Activated naive CD4-positive, alpha-beta T cell treated with anti-CD3 and anti-CD28 coated beads, Interleukin-2, amount 10 ng/mL, durations not matched to agents 7 days and 5 days (primary cell): ENCODE measurements around the gene FLG2.
"Not testable (repeated sequence)": the region's sequence is repeated elsewhere in the genome, so short reads cannot be mapped to it uniquely, and the experiment has no call there.

Experiments
- CTCF ChIA-PET: fragments of 350-600 bp; sonication (Branson Sonifier 250); formaldehyde crosslinking; loops from one replicate; lab custom pipeline; 2021; ENCODE audit warnings: antibody characterized with exemption; lab: Charles Lee
- DNase-seq: peaks from one replicate; pipeline ENCODE4 v3.0.0-alpha.2; 2020
- H3K27ac Mint-ChIP-seq: one replicate; pipeline ENCODE4 v1.8.0; 2021; ENCODE audit warnings: mild to moderate bottlenecking, moderate library complexity, mixed read lengths
- H3K27me3 Mint-ChIP-seq: one replicate; pipeline ENCODE4 v1.8.0; 2021; ENCODE audit warnings: mild to moderate bottlenecking, mixed read lengths
- H3K36me3 Mint-ChIP-seq: one replicate; pipeline ENCODE4 v1.8.0; 2021; ENCODE audit warnings: mixed read lengths
- H3K4me1 Mint-ChIP-seq: one replicate; pipeline ENCODE4 v1.8.0; 2021; ENCODE audit warnings: mixed read lengths
- H3K4me3 Mint-ChIP-seq: one replicate; pipeline ENCODE4 v1.8.0; 2021; ENCODE audit warnings: mild to moderate bottlenecking, moderate library complexity, mixed read lengths
- H3K9me3 Mint-ChIP-seq: one replicate; pipeline ENCODE4 v1.8.0; 2021; ENCODE audit warnings: mixed read lengths

The FLG2 gene

GRCh38 chr1:152347116-152347728 is 12.6 kb downstream of the FLG2 start:
- Mint-ChIP-seq H3K27me3 (no peaks in the 10 kb centered on the region), H3K27ac (no peak overlapping the region), H3K4me1 (no peaks in the 10 kb centered on the region), H3K9me3 (no peaks in the 10 kb centered on the region), H3K36me3 (no peaks in the 10 kb centered on the region), H3K4me3 (no peak overlapping the region)
- CTCF ChIA-PET = interaction anchor here (0.6 to 2.3 kb wide), 13 partner anchors 12 to 175 kb away, joined by 3 to 38 read pairs (median 4); partner anchors contain the start of gene FLG2
- DNase-seq = peak; percentile 56

- no peak for DNase-seq
- Mint-ChIP-seq H3K9me3 (no peaks in the 10 kb centered on the region), H3K27me3 (peaks cover 5% of the 10 kb centered on the region), H3K36me3 (no peaks in the 10 kb centered on the region), H3K27ac (no peak overlapping the region), H3K4me3 (no peak overlapping the region), H3K4me1 (no peaks in the 10 kb centered on the region)
- CTCF ChIA-PET = interaction anchor here (1.4 kb wide), 1 partner anchor 114 kb away, joined by 3 read pairs; no protein-coding TSS in a partner anchor
These were observed 15.4 kb downstream of the FLG2 start for GRCh38 chr1:152344438-152344837.

GRCh38 chr1:152343006-152343405 is 16.8 kb downstream of the FLG2 start:
- no peak overlapping the region for H3K27ac Mint-ChIP-seq
- peaks cover 5% of the 10 kb centered on the region for H3K27me3 Mint-ChIP-seq
- DNase-seq = no peak
- no peaks in the 10 kb centered on the region for H3K4me1 Mint-ChIP-seq
- no peak overlapping the region for H3K4me3 Mint-ChIP-seq
- no peaks in the 10 kb centered on the region for H3K9me3 Mint-ChIP-seq
- CTCF ChIA-PET = no interaction called here
- no peaks in the 10 kb centered on the region for H3K36me3 Mint-ChIP-seq

GRCh38 chr1:152335399-152335798 is 24.4 kb downstream of the FLG2 start:
- Mint-ChIP-seq H3K27me3 (no peaks in the 10 kb centered on the region), H3K9me3 (no peaks in the 10 kb centered on the region), H3K27ac (no peak overlapping the region), H3K4me1 (no peaks in the 10 kb centered on the region), H3K36me3 (no peaks in the 10 kb centered on the region), H3K4me3 (no peak overlapping the region)
- DNase-seq = no peak
- CTCF ChIA-PET = interaction anchor here (0.6 to 1.4 kb wide), 2 partner anchors 13 to 210 kb away, joined by 3 to 4 read pairs; no protein-coding TSS in a partner anchor

GRCh38 chr1:152328801-152329391 is 30.9 kb downstream of the FLG2 start:
- Mint-ChIP-seq H3K4me3 (no peak overlapping the region), H3K36me3 (no peaks in the 10 kb centered on the region), H3K9me3 (no peaks in the 10 kb centered on the region), H3K4me1 (no peaks in the 10 kb centered on the region), H3K27me3 (no peaks in the 10 kb centered on the region), H3K27ac (no peak overlapping the region)
- CTCF ChIA-PET = no interaction called here
- DNase-seq = no peak

GRCh38 chr1:152325111-152325510 is 34.7 kb downstream of the FLG2 start, which contains the start of gene FLG:
FLG (minus strand) TSS chr1:152325239; CDS start chr1:152315456, 9,783 bp downstream.
- Mint-ChIP-seq H3K36me3 (no peaks in the 10 kb centered on the region), H3K9me3 (no peaks in the 10 kb centered on the region), H3K4me1 (no peaks in the 10 kb centered on the region), H3K27me3 (no peaks in the 10 kb centered on the region), H3K27ac (no peak within 1 kb of the TSS), H3K4me3 (no peak within 1 kb of the TSS)
- DNase-seq = no peak
- CTCF ChIA-PET = no interaction called here

- Mint-ChIP-seq H3K9me3 (peaks cover 22% of the 10 kb centered on the region), H3K4me3 (no peak overlapping the region), H3K27me3 (no peaks in the 10 kb centered on the region), H3K4me1 (no peaks in the 10 kb centered on the region), H3K36me3 (no peaks in the 10 kb centered on the region), H3K27ac (no peak overlapping the region)
- DNase-seq = no peak
- CTCF ChIA-PET = no interaction called here
These were observed 45.8 kb downstream of the FLG2 start for GRCh38 chr1:152313970-152314369.

GRCh38 chr1:152313319-152313801 is 46.4 kb downstream of the FLG2 start:
- CTCF ChIA-PET = no interaction called here
- no peaks in the 10 kb centered on the region for H3K36me3 Mint-ChIP-seq
- no peak for DNase-seq
- peaks cover 27% of the 10 kb centered on the region for H3K9me3 Mint-ChIP-seq
- no peak overlapping the region for H3K4me3 Mint-ChIP-seq
- H3K4me1 Mint-ChIP-seq = no peaks in the 10 kb centered on the region
- H3K27me3 Mint-ChIP-seq = no peaks in the 10 kb centered on the region
- no peak overlapping the region for H3K27ac Mint-ChIP-seq

GRCh38 chr1:152312169-152312568 is 47.6 kb downstream of the FLG2 start:
- peaks cover 34% of the 10 kb centered on the region for H3K9me3 Mint-ChIP-seq
- CTCF ChIA-PET, H3K27me3 Mint-ChIP-seq, H3K4me1 Mint-ChIP-seq, DNase-seq, H3K36me3 Mint-ChIP-seq, H3K27ac Mint-ChIP-seq, H3K4me3 Mint-ChIP-seq: not testable (repeated sequence)

GRCh38 chr1:152309955-152310354 is 49.9 kb downstream of the FLG2 start:
- DNase-seq = no peak
- no peaks in the 10 kb centered on the region for H3K4me1 Mint-ChIP-seq
- no peaks in the 10 kb centered on the region for H3K27me3 Mint-ChIP-seq
- CTCF ChIA-PET = no interaction called here
- no peaks in the 10 kb centered on the region for H3K36me3 Mint-ChIP-seq
- peaks cover 34% of the 10 kb centered on the region for H3K9me3 Mint-ChIP-seq
- H3K4me3 Mint-ChIP-seq = no peak overlapping the region
- no peak overlapping the region for H3K27ac Mint-ChIP-seq

- CTCF ChIA-PET, H3K27me3 Mint-ChIP-seq: not testable (repeated sequence)
These were observed 50.4 kb downstream of the FLG2 start for GRCh38 chr1:152309320-152309901.

GRCh38 chr1:152308758-152309157 is 51.0 kb downstream of the FLG2 start:
- H3K4me1 Mint-ChIP-seq, CTCF ChIA-PET, H3K27ac Mint-ChIP-seq, DNase-seq, H3K36me3 Mint-ChIP-seq, H3K27me3 Mint-ChIP-seq, H3K4me3 Mint-ChIP-seq: not testable (repeated sequence)
- H3K9me3 Mint-ChIP-seq = peaks cover 33% of the 10 kb centered on the region

More at GRCh38 chr1:152309320-152309901, 50.4 kb downstream of the FLG2 start:
- H3K36me3 Mint-ChIP-seq, H3K27ac Mint-ChIP-seq, DNase-seq, H3K4me3 Mint-ChIP-seq, H3K4me1 Mint-ChIP-seq: not testable (repeated sequence)
- H3K9me3 Mint-ChIP-seq = peaks cover 37% of the 10 kb centered on the region

GRCh38 chr1:152307970-152308369 is 51.8 kb downstream of the FLG2 start:
- H3K4me3 Mint-ChIP-seq, CTCF ChIA-PET, H3K27ac Mint-ChIP-seq, H3K27me3 Mint-ChIP-seq, H3K36me3 Mint-ChIP-seq, DNase-seq, H3K4me1 Mint-ChIP-seq: not testable (repeated sequence)
- H3K9me3 Mint-ChIP-seq = peaks cover 31% of the 10 kb centered on the region

GRCh38 chr1:152306123-152306522 is 53.7 kb downstream of the FLG2 start:
- H3K4me1 Mint-ChIP-seq, DNase-seq, H3K4me3 Mint-ChIP-seq, CTCF ChIA-PET, H3K36me3 Mint-ChIP-seq, H3K27ac Mint-ChIP-seq, H3K27me3 Mint-ChIP-seq: not testable (repeated sequence)
- peaks cover 23% of the 10 kb centered on the region for H3K9me3 Mint-ChIP-seq

GRCh38 chr1:152304773-152305172 is 55.0 kb downstream of the FLG2 start:
- H3K4me1 Mint-ChIP-seq, H3K36me3 Mint-ChIP-seq, DNase-seq, H3K27ac Mint-ChIP-seq, CTCF ChIA-PET, H3K27me3 Mint-ChIP-seq, H3K4me3 Mint-ChIP-seq: not testable (repeated sequence)
- H3K9me3 Mint-ChIP-seq = peaks cover 16% of the 10 kb centered on the region
